Panc1 (cell line): ENCODE results near the gene TSPAN4. TPM values are rescaled to one million over a fixed set of nuclear protein-coding genes. Genes with fewer than 3 reads are reported as not detected.

Experiments
- ATAC-seq: fragments of 200-7000 bp; cut with Tn5 transposase; 2 replicates; pipeline ENCODE4 v1.9.1; 2020; ENCODE audit warnings: mild to moderate bottlenecking, moderate library complexity
- BruUV-seq: library from RNA; stranded (reverse); fragments of 400-500 nt; replicated peaks from 2 replicates; lab custom pipeline; 2021; lab: Mats Ljungman, UMichigan
- CTCF ChIA-PET: fragments of 300-600 bp; sonication (Branson Sonifier 250); formaldehyde crosslinking; loops from one replicate; lab custom pipeline; 2022; ENCODE audit warnings: antibody characterized with exemption; lab: Charles Lee
- POLR2A ChIA-PET: fragments of 300-600 bp; sonication (Branson Sonifier 250); formaldehyde crosslinking; loops from one replicate; lab custom pipeline; 2022; ENCODE audit warnings: antibody characterized with exemption; lab: Charles Lee
- DNase-seq: peaks from one replicate; pipeline ENCODE4 v3.0.0-alpha.2; 2010; ENCODE audit warnings: low read depth, low spot score
- H3K27ac ChIP-seq: 2 replicates; pipeline ENCODE4 v1.5.1; 2011; ENCODE audit warnings: mild to moderate bottlenecking, low read length, inconsistent platforms
- H3K27me3 ChIP-seq: fragments of 200-500 bp; sonication (Bioruptor generic); 2 replicates; pipeline ENCODE4 v1.6.0; 2014; ENCODE audit warnings: low read length, inconsistent platforms; ENCODE audit not compliant: control insufficient read depth, insufficient read depth
- H3K36me3 ChIP-seq: fragments of 200-500 bp; sonication (Bioruptor generic); 2 replicates; pipeline ENCODE4 v1.5.1; 2014; ENCODE audit warnings: inconsistent platforms, mild to moderate bottlenecking, low read length, moderate library complexity; ENCODE audit not compliant: control insufficient read depth, insufficient read depth
- H3K4me1 ChIP-seq: 2 replicates; pipeline ENCODE4 v1.5.1; 2011; ENCODE audit warnings: inconsistent platforms, mild to moderate bottlenecking, low read length, moderate library complexity; ENCODE audit not compliant: control insufficient read depth, insufficient read depth
- H3K4me3 ChIP-seq, 2 experiments: 2 replicates each; pipeline ENCODE4 v1.5.1; 2011 to 2012; ENCODE audit warnings: low read depth in 2 of 2, low read length in 2 of 2, mild to moderate bottlenecking in 2 of 2, inconsistent platforms in 1 of 2, moderate library complexity in 1 of 2
- H3K9me3 ChIP-seq: fragments of 200-500 bp; sonication (Bioruptor generic); 2 replicates; pipeline ENCODE4 v1.5.1; 2014; ENCODE audit warnings: low read depth, mild to moderate bottlenecking, inconsistent platforms, low read length, moderate library complexity; ENCODE audit not compliant: control insufficient read depth, insufficient read depth
- CTCF ChIP-seq: fragments of 450-650 bp; IDR thresholded peaks from 2 replicates; pipeline ENCODE4 v1.5.1; 2017; ENCODE audit warnings: mild to moderate bottlenecking
- POLR2AphosphoS5 ChIP-seq: IDR thresholded peaks from 2 replicates; pipeline ENCODE4 v1.6.1; 2012; ENCODE audit warnings: mild to moderate bottlenecking, low read depth, low read length, moderate library complexity
- REST ChIP-seq, 2 experiments: IDR thresholded peaks; 2 replicates each; pipeline ENCODE4 v1.6.1; 2011 to 2012; ENCODE audit warnings: low read depth in 2 of 2, control low read depth in 1 of 2, low read length in 1 of 2, mild to moderate bottlenecking in 1 of 2, moderate library complexity in 1 of 2; ENCODE audit not compliant: insufficient read depth in 1 of 2
- SIN3A ChIP-seq: IDR thresholded peaks from 2 replicates; pipeline ENCODE4 v1.6.1; 2012; ENCODE audit warnings: low read depth, mild to moderate bottlenecking, low read length, moderate library complexity, borderline replicate concordance; ENCODE audit not compliant: insufficient read depth
- TCF7L2 ChIP-seq: IDR thresholded peaks from 2 replicates; pipeline ENCODE4 v1.6.1; 2011; ENCODE audit warnings: mild to moderate bottlenecking, low read depth, low read length, inconsistent platforms
- in situ Hi-C: cut with HindIII; loops from 2 replicates; pipeline ENCODE4 v1.10.0; 2016; ENCODE audit warnings: low sequenced_read_pairs, low pct_unique_long_range_greater_than_20kb
- intact Hi-C: fragments of 100-400 bp; cut with micrococcal nuclease; formaldehyde crosslinking; loops from one replicate; pipeline ENCODE4 v1.10.0; 2022; ENCODE audit not compliant: unreplicated experiment
- total RNA-seq: library from RNA; stranded (reverse); gene quantifications from one replicate; pipeline ENCODE4 v1.2.1, GENCODE V29; 2021; ENCODE audit not compliant: unreplicated experiment

The TSPAN4 gene
- total RNA-seq, 1 experiment from 2014 or later = 187 TPM

GRCh38 chr11:877565-877964 is 34.9 kb downstream of the TSPAN4 start:
- in situ Hi-C loops (no loop called here), intact Hi-C loops (no loop called here)
- H3K4me3 ChIP-seq = no peak overlapping the region
- H3K9me3 ChIP-seq = no peaks in the 10 kb centered on the region
- TF ChIP-seq REST (IDR thresholded peaks at IDR 0.05; ENCODE audit: insufficient read depth in 1 of 2, low read depth in 2 of 2, low read length in 1 of 2) = no peak
- no peak for TF ChIP-seq TCF7L2
- no peak for TF ChIP-seq SIN3A
- no peak for TF ChIP-seq CTCF
- no peak for TF ChIP-seq POLR2AphosphoS5
- no TSS peak for BruUV-seq
- no peaks in the 10 kb centered on the region for H3K36me3 ChIP-seq
- DNase-seq = no peak
- peak; percentile 72 for ATAC-seq
- no peak overlapping the region for H3K27ac ChIP-seq
- H3K27me3 ChIP-seq = no peaks in the 10 kb centered on the region
- POLR2A ChIA-PET = no interaction called here
- H3K4me1 ChIP-seq = 0 out of 2 replicates have a peak, but pooled peaks cover 3% of the 10 kb centered on the region
- CTCF ChIA-PET = no interaction called here

GRCh38 chr11:880447-880846 is 37.8 kb downstream of the TSPAN4 start:
- 0 out of 2 replicates have a peak, but pooled peaks cover 3% of the 10 kb centered on the region for H3K4me1 ChIP-seq
- ATAC-seq = no peak
- CTCF ChIA-PET = no interaction called here
- POLR2A ChIA-PET = no interaction called here
- no peaks in the 10 kb centered on the region for H3K9me3 ChIP-seq
- TF ChIP-seq REST (IDR thresholded peaks at IDR 0.05; ENCODE audit: insufficient read depth in 1 of 2, low read depth in 2 of 2, low read length in 1 of 2) = no peak
- no peak for TF ChIP-seq CTCF
- no peak for TF ChIP-seq POLR2AphosphoS5
- TF ChIP-seq SIN3A = no peak
- TF ChIP-seq TCF7L2 = no peak
- no TSS peak for BruUV-seq
- in situ Hi-C loops = no loop called here
- no peak overlapping the region for H3K27ac ChIP-seq
- no peaks in the 10 kb centered on the region for H3K36me3 ChIP-seq
- no peak for DNase-seq
- intact Hi-C loops = no loop called here
- no peak overlapping the region for H3K4me3 ChIP-seq
- H3K27me3 ChIP-seq = no peaks in the 10 kb centered on the region
